PC-3 (cell line): ENCODE results near the gene CDK2.

Source experiments
- CTCF ChIP-seq: fragments of 300-600 bp; sonication (generic); conservative IDR thresholded peaks from 2 replicates; pipeline ENCODE4 v1.5.1; 2017; ENCODE audit warnings: antibody characterized with exemption, low read depth, mild to moderate bottlenecking, low read length
- EZH2 ChIP-seq: fragments of 300-600 bp; sonication (generic); IDR thresholded peaks from one replicate; pipeline ENCODE4 v1.6.1; 2017; ENCODE audit warnings: antibody characterized with exemption, mild to moderate bottlenecking, low read length; ENCODE audit not compliant: unreplicated experiment

GRCh38 chr12:55934773-55935172 lies 31.9 kb upstream of the CDK2 start:
- TF ChIP-seq CTCF (no peak), EZH2 (no peak)
